K562 (cell line): ENCODE measurements around the gene NISCH. TPM values are rescaled to one million over a fixed set of nuclear protein-coding genes. Genes with fewer than 3 reads are reported as not detected.

Experiments
- ATAC-seq: fragments of 200-7000 bp; cut with Tn5 transposase; 3 replicates; pipeline ENCODE4 v1.9.1; 2020; ENCODE audit warnings: moderate library complexity
- BruUV-seq: library from RNA; stranded (reverse); fragments of 400-500 nt; replicated peaks from 2 replicates; lab custom pipeline; 2021; lab: Mats Ljungman, UMichigan
- CTCF ChIA-PET: fragments of 300-600 bp; formaldehyde crosslinking; extraction: SDS; loops from one replicate; lab custom pipeline; 2021; ENCODE audit warnings: low intra/inter-chr PET ratio; lab: Yijun Ruan, JAX
- POLR2A ChIA-PET: fragments of 300-600, 350-650 bp; sonication (Branson Sonifier 250); formaldehyde crosslinking; extraction: SDS; loops from one replicate; lab custom pipeline; 2021; ENCODE audit warnings: antibody characterized with exemption, inconsistent platforms; lab: Yijun Ruan, JAX
- DNase-seq, 4 experiments: peaks; one replicate each; pipeline versions ENCODE4 v3.0.0 to v3.0.0-alpha.2; 2011 to 2018; ENCODE audit warnings: low spot score in 3 of 4, mixed read lengths in 3 of 4; ENCODE audit errors: extremely low read depth in 1 of 4
- FAIRE-seq: peaks from 2 replicates; lab custom pipeline; 2011; peaks lifted over from hg19 to GRCh38; lab: Jason Lieb, UNC
- H2AFZ ChIP-seq: 2 replicates; pipeline ENCODE4 v1.6.0; 2011; ENCODE audit warnings: low read depth, low read length, control low read depth, inconsistent platforms
- H3K27ac ChIP-seq: fragments of 200-600 bp; 3 replicates; pipeline ENCODE4 v1.8.0; 2011; ENCODE audit warnings: low read depth, mild to moderate bottlenecking, control low read depth, inconsistent platforms, low read length, moderate library complexity, mixed read lengths; ENCODE audit errors: extremely low read depth
- H3K27me3 ChIP-seq, 2 experiments: fragments of 300-600 bp in 1 of 2; 2 replicates in 1 of 2; 3 replicates in 1 of 2; pipeline versions ENCODE4 v1.6.0 to v1.8.0; 2011; ENCODE audit warnings: inconsistent platforms in 2 of 2, low read length in 2 of 2, mild to moderate bottlenecking in 1 of 2, mixed read lengths in 1 of 2, moderate library complexity in 1 of 2; ENCODE audit not compliant: control insufficient read depth in 2 of 2, insufficient read depth in 2 of 2
- H3K36me3 ChIP-seq: fragments of 300-600 bp; 3 replicates; pipeline ENCODE4 v1.8.0; 2011; ENCODE audit warnings: mild to moderate bottlenecking, low read length, inconsistent platforms; ENCODE audit not compliant: control insufficient read depth, insufficient read depth
- H3K4me1 ChIP-seq, 2 experiments: fragments of 200-600 bp in 1 of 2; replicated peaks in 1 of 2; 2 replicates in 1 of 2; 3 replicates in 1 of 2; pipeline versions ENCODE4 v1.5.1 to v1.8.0; 2011; ENCODE audit warnings: inconsistent platforms in 2 of 2, low read length in 2 of 2, mild to moderate bottlenecking in 1 of 2, mixed read lengths in 1 of 2, moderate library complexity in 1 of 2; ENCODE audit not compliant: control insufficient read depth in 2 of 2, insufficient read depth in 2 of 2
- H3K4me2 ChIP-seq: 2 replicates; pipeline ENCODE4 v1.6.1; 2011; ENCODE audit warnings: low read length, control low read depth, inconsistent platforms, mixed read lengths; ENCODE audit not compliant: insufficient read depth
- H3K4me3 ChIP-seq: fragments of 200-600 bp; sonication (generic), shearing (Covaris generic); 2 replicates; pipeline ENCODE4 v1.5.1; 2016; ENCODE audit warnings: control low read depth, inconsistent platforms
- H3K79me2 ChIP-seq: fragments of 200-600 bp; 3 replicates; pipeline ENCODE4 v1.8.0; 2011; ENCODE audit warnings: low read length, inconsistent platforms; ENCODE audit not compliant: control insufficient read depth, insufficient read depth
- H3K9ac ChIP-seq, 2 experiments: 2 replicates each; pipeline versions ENCODE4 v1.6.0 to v1.6.1; 2011; ENCODE audit warnings: low read depth in 2 of 2, low read length in 2 of 2, control low read depth in 1 of 2, inconsistent platforms in 1 of 2, mild to moderate bottlenecking in 1 of 2, mixed read lengths in 1 of 2; ENCODE audit not compliant: insufficient read depth in 1 of 2
- H3K9me1 ChIP-seq: one replicate; pipeline ENCODE4 v1.6.0; 2011; ENCODE audit warnings: inconsistent platforms, mild to moderate bottlenecking, low read length, moderate library complexity; ENCODE audit not compliant: control insufficient read depth, insufficient read depth
- H3K9me3 ChIP-seq: replicated peaks from 2 replicates; pipeline ENCODE4 v1.5.1; 2011; ENCODE audit warnings: low read depth, low read length, inconsistent platforms; ENCODE audit not compliant: control insufficient read depth, insufficient read depth
- H4K20me1 ChIP-seq: replicated peaks from 2 replicates; pipeline ENCODE4 v1.6.1; 2011; ENCODE audit warnings: low read length, inconsistent platforms, mixed read lengths; ENCODE audit not compliant: control insufficient read depth, insufficient read depth
- KAT7 ChIP-seq: sonication (generic); formaldehyde crosslinking; IDR thresholded peaks from 2 replicates; pipeline ENCODE4 v1.8.0; 2022; ENCODE audit warnings: missing genetic modification reagents, mild to moderate bottlenecking, borderline replicate concordance
- KLF6 ChIP-seq: fragments of 250-450 bp; sonication (Bioruptor Pico); IDR thresholded peaks from 2 replicates; pipeline ENCODE4 v1.4.0; 2020; ENCODE audit warnings: mild to moderate bottlenecking, moderate library complexity, borderline replicate concordance
- MCM7 ChIP-seq, 2 experiments: fragments of 450-650 bp; IDR thresholded peaks; 2 replicates each; pipeline ENCODE4 v1.6.1; 2016 to 2018
- MED1 ChIP-seq: sonication (generic); formaldehyde crosslinking; IDR thresholded peaks from 2 replicates; pipeline ENCODE4 v1.8.1; 2023; ENCODE audit warnings: missing genetic modification reagents, borderline replicate concordance
- TAF7 ChIP-seq: fragments of 450-650 bp; IDR thresholded peaks from 2 replicates; pipeline ENCODE4 v1.6.1; 2016; ENCODE audit warnings: missing genetic modification characterization, missing compliant biosample characterization
- ZBTB17 ChIP-seq: fragments of 450-650 bp; formaldehyde crosslinking; IDR thresholded peaks from 2 replicates; pipeline ENCODE4 v1.4.0; 2020; ENCODE audit warnings: mild to moderate bottlenecking
- ZNF124 ChIP-seq: sonication (generic); formaldehyde crosslinking; IDR thresholded peaks from 2 replicates; pipeline ENCODE4 v1.8.1; 2022; ENCODE audit warnings: missing genetic modification reagents
- WGBS: fragments of 100-300 bp; shearing (Covaris generic); methylation state at CpG from one replicate; pipeline ENCODE4 v1.1.6; 2016; ENCODE audit warnings: low coverage, mixed read lengths; ENCODE audit not compliant: insufficient coverage; ENCODE audit errors: missing lambda C conversion rate; 5-methylcytosine and 5-hydroxymethylcytosine counted together
- in situ Hi-C: fragments of 300-500 bp; cut with MboI; formaldehyde crosslinking; loops from 4 replicates; pipeline ENCODE4 v1.15.0; 2018; ENCODE audit warnings: inconsistent platforms, mixed read lengths
- intact Hi-C: fragments of 100-400 bp; cut with micrococcal nuclease; formaldehyde crosslinking; loops from 2 replicates; pipeline ENCODE4 v1.14.2; 2022
- polyA plus RNA-seq, 8 experiments: library from polyadenylated mRNA; depleted of rRNA in 4 of 8; stranded (reverse) in 5 of 8; unstranded in 3 of 8; fragments of >200 nt; fragmentation: Nextera tagmentation in 2 of 8; fragmentation: Illumina TruSeq in 1 of 8; extraction: Ambion mirVana in 2 of 8; extraction: Trizol in 1 of 8; gene quantifications; 2 replicates each; pipeline versions ENCODE4 v1.2.1 to v1.2.3, GENCODE V29; 2011 to 2014; ENCODE audit warnings: inconsistent platforms in 1 of 8, missing spikeins in 1 of 8
- total RNA-seq, 7 experiments: library from RNA; depleted of rRNA in 6 of 7; stranded (reverse); fragments of >200 nt in 6 of 7; fragmentation: Illumina TruSeq in 2 of 7; extraction: Trizol in 2 of 7; gene quantifications; 2 replicates each; pipeline versions ENCODE4 v1.2.1 to v1.2.3, GENCODE V29; 2011 to 2021; ENCODE audit warnings: low replicate concordance in 1 of 7
- TF ChIP-seq, protein P1 (sequence below): fragments of 450-650 bp; IDR thresholded peaks from 2 replicates; pipeline ENCODE4 v1.6.1; 2016; ENCODE audit warnings: low read depth
- TF ChIP-seq, protein P2 (sequence below): sonication (generic); formaldehyde crosslinking; IDR thresholded peaks from 2 replicates; pipeline ENCODE4 v1.8.0; 2023; ENCODE audit warnings: missing genetic modification reagents, mild to moderate bottlenecking, borderline replicate concordance

Gene NISCH
- total and polyA plus RNA-seq, 9 of the 15 experiments (the other 6 are each of a cell fraction or from before 2014, with no cell fraction given) = 0.44 to 43.5 (median 23.4) TPM

DNA sequence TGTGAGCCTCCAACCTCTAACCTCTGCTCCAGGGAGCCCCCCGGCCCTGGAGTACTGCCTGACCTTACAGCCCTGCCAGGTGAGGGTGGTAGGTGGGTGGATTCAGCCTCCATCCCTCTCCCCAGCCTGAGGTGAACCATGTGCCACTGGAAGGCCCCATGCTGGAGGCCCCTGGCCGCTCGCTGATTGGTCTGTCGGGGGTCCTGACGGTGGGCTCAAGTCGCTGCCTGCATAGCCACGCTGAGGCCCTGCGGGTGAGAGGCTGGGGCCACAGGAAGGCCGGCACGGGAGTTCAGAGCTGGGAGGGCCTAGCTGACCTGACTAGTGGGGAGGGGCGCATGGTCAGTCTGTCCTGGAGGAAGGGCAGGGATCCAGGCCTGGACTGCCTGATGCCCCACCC lies 59.2 kb downstream of the NISCH start:
- Histone ChIP-seq H3K79me2 (no peaks in the 10 kb centered on the region), H3K4me2 (no peak overlapping the region), H3K9me1 (no peaks in the 10 kb centered on the region), H3K27ac (no peak overlapping the region), H3K36me3 (no peaks in the 10 kb centered on the region), H3K4me3 (no peak overlapping the region), H2AFZ (no peak overlapping the region), H3K4me1 (peaks cover 12 to 57% of the 10 kb centered on the region in 2 experiments; a peak in 4 of 5 replicates), H4K20me1 (no peaks in the 10 kb centered on the region), H3K9me3 (no peaks in the 10 kb centered on the region), H3K27me3 (peaks cover 0 to 36% of the 10 kb centered on the region in 2 experiments; a peak in 2 of 5 replicates), H3K9ac (peak overlapping the region in 1 of 2 experiments; percentile 26; a peak in 1 of 4 replicates)
- no TSS peak for BruUV-seq
- FAIRE-seq = no peak
- ChIA-PET CTCF (no interaction called here), POLR2A (interaction anchor here (0.6 kb wide), 1 partner anchor 45 kb away, joined by 3 read pairs; no protein-coding TSS in a partner anchor)
- in situ Hi-C loops = no loop called here
- no peak for ATAC-seq
- 32% methylated on average over 5 of the region's 11 CpGs for WGBS
- intact Hi-C loops = no loop called here
- DNase-seq = no peak
- TF ChIP-seq ZNF124 (no peak), MED1 (CRISPR knock-in tag) (no peak), TAF7 (no peak), ZBTB17 (no peak), KLF6 (CRISPR knock-in tag) (no peak), MCM7 (IDR thresholded peaks at IDR 0.05) (no peak), KAT7 (CRISPR knock-in tag) (no peak)
- TF ChIP-seq, protein P1, sequence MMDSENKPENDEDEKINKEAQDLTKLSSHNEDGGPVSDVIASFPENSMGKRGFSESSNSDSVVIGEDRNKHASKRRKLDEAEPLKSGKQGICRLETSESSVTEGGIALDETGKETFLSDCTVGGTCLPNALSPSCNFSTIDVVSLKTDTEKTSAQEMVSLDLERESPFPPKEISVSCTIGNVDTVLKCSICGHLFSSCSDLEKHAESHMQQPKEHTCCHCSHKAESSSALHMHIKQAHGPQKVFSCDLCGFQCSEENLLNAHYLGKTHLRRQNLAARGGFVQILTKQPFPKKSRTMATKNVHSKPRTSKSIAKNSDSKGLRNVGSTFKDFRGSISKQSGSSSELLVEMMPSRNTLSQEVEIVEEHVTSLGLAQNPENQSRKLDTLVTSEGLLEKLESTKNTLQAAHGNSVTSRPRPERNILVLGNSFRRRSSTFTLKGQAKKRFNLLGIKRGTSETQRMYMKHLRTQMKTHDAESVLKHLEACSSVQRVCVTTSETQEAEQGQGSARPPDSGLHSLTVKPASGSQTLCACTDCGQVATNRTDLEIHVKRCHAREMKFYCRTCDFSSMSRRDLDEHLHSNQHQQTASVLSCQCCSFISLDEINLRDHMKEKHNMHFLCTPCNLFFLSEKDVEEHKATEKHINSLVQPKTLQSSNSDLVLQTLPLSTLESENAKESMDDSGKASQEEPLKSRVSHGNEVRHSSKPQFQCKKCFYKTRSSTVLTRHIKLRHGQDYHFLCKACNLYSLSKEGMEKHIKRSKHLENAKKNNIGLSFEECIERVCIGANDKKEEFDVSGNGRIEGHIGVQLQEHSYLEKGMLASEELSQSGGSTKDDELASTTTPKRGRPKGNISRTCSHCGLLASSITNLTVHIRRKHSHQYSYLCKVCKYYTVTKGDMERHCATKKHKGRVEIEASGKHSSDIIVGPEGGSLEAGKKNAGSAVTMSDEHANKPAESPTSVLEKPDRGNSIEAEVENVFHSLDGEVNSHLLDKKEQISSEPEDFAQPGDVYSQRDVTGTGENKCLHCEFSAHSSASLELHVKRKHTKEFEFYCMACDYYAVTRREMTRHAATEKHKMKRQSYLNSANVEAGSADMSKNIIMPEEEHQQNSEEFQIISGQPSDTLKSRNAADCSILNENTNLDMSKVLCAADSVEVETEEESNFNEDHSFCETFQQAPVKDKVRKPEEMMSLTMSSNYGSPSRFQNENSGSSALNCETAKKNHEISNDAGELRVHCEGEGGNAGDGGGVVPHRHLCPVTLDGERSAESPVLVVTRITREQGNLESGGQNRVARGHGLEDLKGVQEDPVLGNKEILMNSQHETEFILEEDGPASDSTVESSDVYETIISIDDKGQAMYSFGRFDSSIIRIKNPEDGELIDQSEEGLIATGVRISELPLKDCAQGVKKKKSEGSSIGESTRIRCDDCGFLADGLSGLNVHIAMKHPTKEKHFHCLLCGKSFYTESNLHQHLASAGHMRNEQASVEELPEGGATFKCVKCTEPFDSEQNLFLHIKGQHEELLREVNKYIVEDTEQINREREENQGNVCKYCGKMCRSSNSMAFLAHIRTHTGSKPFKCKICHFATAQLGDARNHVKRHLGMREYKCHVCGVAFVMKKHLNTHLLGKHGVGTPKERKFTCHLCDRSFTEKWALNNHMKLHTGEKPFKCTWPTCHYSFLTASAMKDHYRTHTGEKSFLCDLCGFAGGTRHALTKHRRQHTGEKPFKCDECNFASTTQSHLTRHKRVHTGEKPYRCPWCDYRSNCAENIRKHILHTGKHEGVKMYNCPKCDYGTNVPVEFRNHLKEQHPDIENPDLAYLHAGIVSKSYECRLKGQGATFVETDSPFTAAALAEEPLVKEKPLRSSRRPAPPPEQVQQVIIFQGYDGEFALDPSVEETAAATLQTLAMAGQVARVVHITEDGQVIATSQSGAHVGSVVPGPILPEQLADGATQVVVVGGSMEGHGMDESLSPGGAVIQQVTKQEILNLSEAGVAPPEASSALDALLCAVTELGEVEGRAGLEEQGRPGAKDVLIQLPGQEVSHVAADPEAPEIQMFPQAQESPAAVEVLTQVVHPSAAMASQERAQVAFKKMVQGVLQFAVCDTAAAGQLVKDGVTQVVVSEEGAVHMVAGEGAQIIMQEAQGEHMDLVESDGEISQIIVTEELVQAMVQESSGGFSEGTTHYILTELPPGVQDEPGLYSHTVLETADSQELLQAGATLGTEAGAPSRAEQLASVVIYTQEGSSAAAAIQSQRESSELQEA = no peak
- TF ChIP-seq, protein P2, sequence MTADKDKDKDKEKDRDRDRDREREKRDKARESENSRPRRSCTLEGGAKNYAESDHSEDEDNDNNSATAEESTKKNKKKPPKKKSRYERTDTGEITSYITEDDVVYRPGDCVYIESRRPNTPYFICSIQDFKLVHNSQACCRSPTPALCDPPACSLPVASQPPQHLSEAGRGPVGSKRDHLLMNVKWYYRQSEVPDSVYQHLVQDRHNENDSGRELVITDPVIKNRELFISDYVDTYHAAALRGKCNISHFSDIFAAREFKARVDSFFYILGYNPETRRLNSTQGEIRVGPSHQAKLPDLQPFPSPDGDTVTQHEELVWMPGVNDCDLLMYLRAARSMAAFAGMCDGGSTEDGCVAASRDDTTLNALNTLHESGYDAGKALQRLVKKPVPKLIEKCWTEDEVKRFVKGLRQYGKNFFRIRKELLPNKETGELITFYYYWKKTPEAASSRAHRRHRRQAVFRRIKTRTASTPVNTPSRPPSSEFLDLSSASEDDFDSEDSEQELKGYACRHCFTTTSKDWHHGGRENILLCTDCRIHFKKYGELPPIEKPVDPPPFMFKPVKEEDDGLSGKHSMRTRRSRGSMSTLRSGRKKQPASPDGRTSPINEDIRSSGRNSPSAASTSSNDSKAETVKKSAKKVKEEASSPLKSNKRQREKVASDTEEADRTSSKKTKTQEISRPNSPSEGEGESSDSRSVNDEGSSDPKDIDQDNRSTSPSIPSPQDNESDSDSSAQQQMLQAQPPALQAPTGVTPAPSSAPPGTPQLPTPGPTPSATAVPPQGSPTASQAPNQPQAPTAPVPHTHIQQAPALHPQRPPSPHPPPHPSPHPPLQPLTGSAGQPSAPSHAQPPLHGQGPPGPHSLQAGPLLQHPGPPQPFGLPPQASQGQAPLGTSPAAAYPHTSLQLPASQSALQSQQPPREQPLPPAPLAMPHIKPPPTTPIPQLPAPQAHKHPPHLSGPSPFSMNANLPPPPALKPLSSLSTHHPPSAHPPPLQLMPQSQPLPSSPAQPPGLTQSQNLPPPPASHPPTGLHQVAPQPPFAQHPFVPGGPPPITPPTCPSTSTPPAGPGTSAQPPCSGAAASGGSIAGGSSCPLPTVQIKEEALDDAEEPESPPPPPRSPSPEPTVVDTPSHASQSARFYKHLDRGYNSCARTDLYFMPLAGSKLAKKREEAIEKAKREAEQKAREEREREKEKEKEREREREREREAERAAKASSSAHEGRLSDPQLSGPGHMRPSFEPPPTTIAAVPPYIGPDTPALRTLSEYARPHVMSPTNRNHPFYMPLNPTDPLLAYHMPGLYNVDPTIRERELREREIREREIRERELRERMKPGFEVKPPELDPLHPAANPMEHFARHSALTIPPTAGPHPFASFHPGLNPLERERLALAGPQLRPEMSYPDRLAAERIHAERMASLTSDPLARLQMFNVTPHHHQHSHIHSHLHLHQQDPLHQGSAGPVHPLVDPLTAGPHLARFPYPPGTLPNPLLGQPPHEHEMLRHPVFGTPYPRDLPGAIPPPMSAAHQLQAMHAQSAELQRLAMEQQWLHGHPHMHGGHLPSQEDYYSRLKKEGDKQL = no peak
